Activated CD8-positive, alpha-beta memory T cell treated with anti-CD3 and anti-CD28 coated beads, Interleukin-2, amount 50 U/mL, for 4 hours (primary cell): ENCODE results near the gene ACKR4.
"Not testable (repeated sequence)": the region's sequence is repeated elsewhere in the genome, so short reads cannot be mapped to it uniquely, and the experiment has no call there.

Experiments used
- DNase-seq: peaks from one replicate; pipeline ENCODE4 v3.0.0-alpha.2; 2020

The ACKR4 gene

GRCh38 chr3:132595014-132595413 is 2.1 kb upstream of the ACKR4 start:
- DNase-seq, result no peak

DNA sequence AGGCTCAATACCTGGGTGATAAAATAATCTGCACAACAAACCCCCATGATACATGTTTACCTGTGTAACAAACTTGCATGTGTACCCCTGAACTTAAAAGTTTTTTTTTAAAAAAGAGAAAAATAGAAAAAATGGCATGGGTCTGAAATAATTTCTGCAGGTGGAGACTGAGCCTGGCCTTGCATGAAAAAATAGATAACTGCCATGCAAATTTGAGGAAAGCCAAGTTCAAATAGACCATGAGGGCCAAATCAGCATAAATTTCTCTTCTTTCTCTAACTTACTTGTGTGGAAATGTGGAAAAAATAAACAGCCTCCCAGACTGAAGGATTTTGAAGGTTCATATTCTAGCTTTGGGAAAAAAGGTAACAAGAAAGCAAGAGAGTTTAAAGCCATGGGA is 744 bp upstream of the ACKR4 start:
- no peak for DNase-seq

GRCh38 chr3:132597660-132598059 is 590 bp downstream of the ACKR4 start:
- no peak for DNase-seq

DNA sequence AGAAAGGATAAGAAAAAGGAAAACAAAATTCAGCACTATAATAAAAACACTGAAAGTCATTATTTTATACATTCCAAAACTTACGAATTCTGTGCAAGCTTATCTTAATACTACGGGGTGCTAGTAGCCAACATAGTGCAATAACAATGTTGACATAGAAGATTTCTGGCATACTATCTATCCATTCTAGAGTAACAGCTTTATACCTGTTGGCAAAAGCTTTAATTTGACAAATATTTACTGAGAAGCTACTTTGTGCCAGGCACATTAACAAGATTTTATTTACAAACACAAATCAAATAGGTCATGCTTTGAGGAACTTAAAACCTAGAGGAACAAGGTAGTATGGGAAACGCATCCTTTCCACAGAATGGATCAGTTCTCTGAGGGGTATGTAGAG is 1.1 kb downstream of the ACKR4 start:
- DNase-seq, result no peak

DNA sequence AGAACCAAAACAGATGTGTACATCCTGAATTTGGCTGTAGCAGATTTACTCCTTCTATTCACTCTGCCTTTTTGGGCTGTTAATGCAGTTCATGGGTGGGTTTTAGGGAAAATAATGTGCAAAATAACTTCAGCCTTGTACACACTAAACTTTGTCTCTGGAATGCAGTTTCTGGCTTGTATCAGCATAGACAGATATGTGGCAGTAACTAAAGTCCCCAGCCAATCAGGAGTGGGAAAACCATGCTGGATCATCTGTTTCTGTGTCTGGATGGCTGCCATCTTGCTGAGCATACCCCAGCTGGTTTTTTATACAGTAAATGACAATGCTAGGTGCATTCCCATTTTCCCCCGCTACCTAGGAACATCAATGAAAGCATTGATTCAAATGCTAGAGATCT is 3.5 kb downstream of the ACKR4 start:
- not testable (repeated sequence) for DNase-seq

DNA sequence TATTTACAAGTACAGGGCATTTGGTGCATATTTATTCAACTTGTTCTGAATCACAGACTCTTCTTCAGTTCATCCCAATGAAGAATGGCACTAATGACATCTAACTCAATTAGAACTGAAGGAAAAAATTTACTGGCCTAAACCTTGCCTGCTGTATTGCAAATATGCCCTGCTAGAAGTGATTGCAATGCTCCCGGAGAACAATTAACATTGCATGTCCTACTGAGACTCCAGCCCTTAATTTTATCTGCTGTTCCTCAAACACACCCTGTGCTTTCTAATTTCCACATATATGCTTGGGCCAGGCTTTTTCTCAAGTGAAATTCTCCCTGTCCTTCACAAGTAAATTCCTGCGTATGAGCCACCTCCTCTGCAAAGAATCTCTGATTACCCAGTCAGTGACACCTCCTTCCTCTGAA is 8.3 kb downstream of the ACKR4 start:
- no peak for DNase-seq

DNA sequence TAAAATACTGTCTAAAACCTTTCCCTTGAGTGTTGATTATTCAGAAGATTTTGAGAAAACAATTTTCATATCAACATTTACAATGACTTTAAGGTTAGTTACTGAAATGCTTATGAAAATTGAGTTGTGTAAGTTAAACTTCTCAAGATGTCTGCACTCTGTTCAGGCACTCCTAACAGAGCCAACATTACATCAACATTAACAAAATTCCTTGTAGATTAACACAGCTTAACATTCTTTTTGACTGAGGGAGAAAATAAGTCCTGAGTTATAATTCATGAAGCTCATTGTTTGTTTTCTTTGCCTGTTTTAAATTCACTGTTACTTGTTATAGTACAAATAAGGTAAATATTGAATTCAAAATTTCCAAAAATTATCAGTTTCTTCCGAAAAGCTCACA is 9.0 kb downstream of the ACKR4 start:
- DNase-seq, result no peak

- not testable (repeated sequence) for DNase-seq
Measured at GRCh38 chr3:132606620-132607019, 9.6 kb downstream of the ACKR4 start.

- DNase-seq, result not testable (repeated sequence)
Measured at GRCh38 chr3:132615301-132615700, 18.2 kb downstream of the ACKR4 start.

DNA sequence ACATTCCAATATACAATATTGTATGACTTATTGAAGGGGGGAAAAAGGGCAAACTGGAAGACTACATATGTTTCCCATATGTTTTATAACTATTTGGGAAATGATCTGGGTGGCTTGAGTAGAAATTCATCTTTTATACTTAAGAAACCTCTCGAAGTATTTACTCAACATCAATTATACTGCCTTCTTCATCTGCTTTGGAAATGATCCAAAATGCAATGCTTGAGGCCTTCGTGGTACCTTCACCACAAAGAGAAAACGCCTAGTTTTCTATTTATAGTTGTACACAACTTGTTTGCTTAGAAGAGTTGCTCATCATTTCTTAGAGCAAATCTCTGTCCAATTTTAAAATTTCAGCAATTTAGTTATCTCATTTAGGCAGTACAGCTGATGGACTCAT is 18.8 kb downstream of the ACKR4 start:
- no peak for DNase-seq

- DNase-seq, result no peak
Measured at GRCh38 chr3:132616780-132617179, 19.7 kb downstream of the ACKR4 start.

GRCh38 chr3:132622148-132622547 is 25.1 kb downstream of the ACKR4 start:
- no peak for DNase-seq

DNA sequence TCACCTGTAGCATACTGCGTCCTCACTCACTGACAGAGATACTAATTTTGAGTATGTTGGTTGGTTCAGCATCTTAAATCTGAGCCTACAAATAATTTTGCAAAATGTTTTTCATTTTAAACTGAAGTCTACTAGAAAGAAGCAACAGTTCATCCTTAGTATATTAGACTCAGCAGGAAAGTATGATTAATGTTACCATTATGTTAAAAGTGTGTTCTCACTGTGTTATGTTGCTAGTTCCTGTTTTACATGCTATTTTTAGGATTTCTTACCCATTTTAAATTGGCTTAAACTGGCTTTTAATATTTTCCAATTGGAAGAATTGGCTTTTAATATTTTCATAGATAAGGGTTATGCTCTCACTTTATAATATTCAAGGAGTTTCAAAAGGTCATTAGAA is 25.7 kb downstream of the ACKR4 start:
- no peak for DNase-seq

GRCh38 chr3:132623646-132624045 is 26.6 kb downstream of the ACKR4 start:
- no peak for DNase-seq

DNA sequence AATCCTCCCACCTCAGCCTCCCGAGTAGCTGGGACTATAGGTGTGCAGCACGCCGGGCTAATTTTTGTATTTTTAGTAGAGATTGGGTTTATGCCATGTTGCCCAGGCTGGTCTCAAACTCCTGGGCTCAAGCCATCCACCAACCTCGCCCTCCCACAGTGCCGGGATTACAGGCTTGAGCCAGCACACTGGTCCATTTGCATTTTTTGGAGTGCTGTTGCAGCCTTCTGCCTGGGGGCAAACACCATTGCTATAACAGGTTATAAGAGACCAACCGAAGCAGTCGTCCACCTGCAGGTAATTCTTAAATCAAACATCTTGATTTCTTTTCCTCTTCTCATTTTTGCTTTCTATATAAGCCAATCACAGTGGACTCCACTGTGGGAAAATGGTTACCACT is 27.7 kb downstream of the ACKR4 start:
- DNase-seq, result no peak

GRCh38 chr3:132625613-132626012 is 28.5 kb downstream of the ACKR4 start:
- no peak for DNase-seq

GRCh38 chr3:132626955-132627354 is 29.9 kb downstream of the ACKR4 start:
- no peak for DNase-seq

GRCh38 chr3:132628157-132628556 is 31.1 kb downstream of the ACKR4 start:
- no peak for DNase-seq

GRCh38 chr3:132629928-132630327 is 32.9 kb downstream of the ACKR4 start:
- DNase-seq, result no peak

- DNase-seq, result no peak
Measured at GRCh38 chr3:132630612-132631011, 33.5 kb downstream of the ACKR4 start.

DNA sequence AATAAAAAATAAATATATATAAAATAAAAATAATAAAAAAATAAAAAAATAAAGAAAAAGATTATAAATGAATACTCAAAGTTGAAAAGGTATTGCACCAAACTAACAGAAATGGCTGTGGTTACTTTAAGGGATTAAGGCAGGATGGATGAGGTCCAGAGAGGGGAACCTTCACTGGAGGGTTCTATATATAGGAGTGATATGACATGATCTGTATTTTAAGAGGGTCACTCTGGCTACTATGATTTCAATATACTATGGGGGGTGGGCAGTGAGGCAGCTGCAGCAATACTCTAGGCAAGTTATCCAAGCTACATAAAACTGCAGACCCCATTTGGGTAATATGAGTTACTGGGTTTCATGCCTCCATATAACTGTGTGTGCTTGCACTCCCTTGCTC is 38.0 kb downstream of the ACKR4 start:
- no peak for DNase-seq

DNA sequence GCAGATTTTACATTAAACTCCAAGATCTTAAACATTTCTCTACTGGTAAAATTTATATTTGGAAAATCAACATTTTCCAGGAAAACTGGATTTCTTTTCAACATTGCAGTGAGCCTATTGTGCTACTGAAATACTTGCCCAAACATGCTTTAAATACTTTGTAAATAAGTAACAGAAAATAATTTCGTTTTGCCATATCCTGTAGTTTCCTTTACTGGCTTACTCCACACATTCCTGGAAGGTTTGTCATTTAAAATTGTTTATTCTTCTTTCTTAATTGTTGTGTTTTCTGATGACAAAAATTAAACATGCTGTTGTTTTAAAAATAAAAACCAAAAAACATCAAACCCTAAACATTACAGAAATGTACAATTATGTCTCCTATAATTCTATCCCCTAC is 40.5 kb downstream of the ACKR4 start:
- DNase-seq, result no peak

DNA sequence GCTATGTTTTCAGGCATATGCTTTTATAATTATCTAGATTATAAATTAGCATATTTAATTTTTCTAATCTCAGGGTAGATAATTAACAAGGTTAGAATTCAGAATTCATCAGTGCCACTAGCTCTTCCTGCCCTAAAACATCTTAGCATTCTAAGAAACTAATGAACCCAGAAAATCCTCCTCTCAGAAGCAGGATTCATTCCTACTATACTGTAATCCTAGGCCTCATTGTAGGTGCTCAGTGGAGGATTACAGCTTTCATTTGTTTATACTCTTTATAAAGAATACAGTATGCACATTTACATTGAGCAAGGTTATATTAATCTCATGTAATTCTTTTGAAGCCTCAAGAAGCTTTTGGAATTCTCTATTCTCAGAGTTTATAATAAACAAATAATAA is 41.6 kb downstream of the ACKR4 start:
- DNase-seq, result no peak

DNA sequence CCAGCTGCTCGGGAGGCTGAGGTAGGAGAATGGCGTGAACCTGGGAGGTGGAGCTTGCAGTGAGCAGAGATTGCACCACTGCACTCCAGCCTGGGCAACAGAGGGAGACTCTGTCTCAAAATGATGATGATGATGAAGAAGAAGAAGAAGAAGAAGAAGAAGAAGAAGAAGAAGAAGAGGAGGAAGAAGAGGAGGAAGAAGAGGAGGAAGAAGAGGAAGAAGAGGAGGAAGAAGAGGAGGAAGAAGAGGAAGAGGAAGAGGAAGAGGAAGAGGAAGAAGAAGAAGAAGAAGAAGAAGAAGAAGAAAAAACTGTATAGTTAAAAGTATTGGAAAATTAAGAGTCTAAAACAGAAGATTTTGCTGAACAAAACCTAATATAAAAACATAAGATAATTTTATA is 44.4 kb downstream of the ACKR4 start:
- not testable (repeated sequence) for DNase-seq

GRCh38 chr3:132641837-132642538 is 44.9 kb downstream of the ACKR4 start:
- DNase-seq, result no peak

GRCh38 chr3:132642539-132642847 is 45.4 kb downstream of the ACKR4 start:
- DNase-seq, result no peak
